GM20000 (cell line): ENCODE data around the gene RBCK1.

ENCODE experiments used
- DNase-seq: peaks from one replicate; pipeline ENCODE4 v3.0.0; 2012; ENCODE audit warnings: low spot score
- TF ChIP-seq, protein P1 (sequence below): IDR thresholded peaks from 2 replicates; pipeline ENCODE4 v1.5.1; 2012; ENCODE audit warnings: mild to moderate bottlenecking, control low read depth; ENCODE audit errors: extremely low read depth, missing control alignments

RBCK1 gene

DNA sequence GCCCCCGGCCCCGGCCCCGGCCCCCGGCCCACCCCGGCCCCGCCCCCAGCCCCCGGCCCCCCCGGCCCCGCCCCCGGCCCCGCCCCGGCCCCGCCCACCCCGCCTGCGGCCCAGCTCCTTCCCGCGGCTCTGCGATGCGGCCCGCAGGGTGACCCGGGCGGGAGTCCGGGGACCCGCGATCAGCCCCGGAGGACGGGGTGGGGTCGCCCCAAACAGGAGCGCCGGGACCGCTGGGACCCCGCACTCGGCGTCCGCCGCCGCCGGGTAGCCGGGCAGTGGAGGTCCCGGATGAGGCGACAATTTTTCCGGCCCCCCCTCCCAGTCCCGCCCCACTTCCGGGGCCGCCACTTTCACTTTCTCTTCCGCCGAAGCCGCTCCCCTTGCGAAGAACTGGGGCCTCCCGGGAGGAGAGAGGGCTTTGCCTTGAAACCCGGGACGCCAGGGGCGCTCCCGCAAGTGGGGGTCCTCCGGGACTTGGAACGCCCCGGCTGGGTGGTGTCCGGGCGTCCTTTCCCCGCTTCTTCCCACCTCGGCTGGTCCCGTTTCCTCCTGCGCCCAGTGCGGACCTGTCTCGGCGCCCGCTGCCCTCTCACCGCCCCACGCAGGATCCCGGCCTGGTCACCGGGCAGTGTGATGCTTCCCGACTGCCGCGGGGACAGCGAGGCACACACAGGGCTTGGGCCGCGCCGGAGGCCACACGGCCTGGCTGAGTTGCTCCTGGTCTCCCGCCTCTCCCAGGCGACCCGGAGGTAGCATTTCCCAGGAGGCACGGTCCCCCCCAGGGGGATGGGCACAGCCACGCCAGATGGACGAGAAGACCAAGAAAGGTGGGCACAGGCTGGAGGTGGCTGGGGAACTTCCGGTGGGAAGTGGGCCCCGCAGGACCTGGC lies at the start of gene RBCK1:
RBCK1 (plus strand) TSS at position 347 of the 890 bp plus-strand sequence; CDS start at position 806, 459 bp downstream.
- TF ChIP-seq, protein P1, sequence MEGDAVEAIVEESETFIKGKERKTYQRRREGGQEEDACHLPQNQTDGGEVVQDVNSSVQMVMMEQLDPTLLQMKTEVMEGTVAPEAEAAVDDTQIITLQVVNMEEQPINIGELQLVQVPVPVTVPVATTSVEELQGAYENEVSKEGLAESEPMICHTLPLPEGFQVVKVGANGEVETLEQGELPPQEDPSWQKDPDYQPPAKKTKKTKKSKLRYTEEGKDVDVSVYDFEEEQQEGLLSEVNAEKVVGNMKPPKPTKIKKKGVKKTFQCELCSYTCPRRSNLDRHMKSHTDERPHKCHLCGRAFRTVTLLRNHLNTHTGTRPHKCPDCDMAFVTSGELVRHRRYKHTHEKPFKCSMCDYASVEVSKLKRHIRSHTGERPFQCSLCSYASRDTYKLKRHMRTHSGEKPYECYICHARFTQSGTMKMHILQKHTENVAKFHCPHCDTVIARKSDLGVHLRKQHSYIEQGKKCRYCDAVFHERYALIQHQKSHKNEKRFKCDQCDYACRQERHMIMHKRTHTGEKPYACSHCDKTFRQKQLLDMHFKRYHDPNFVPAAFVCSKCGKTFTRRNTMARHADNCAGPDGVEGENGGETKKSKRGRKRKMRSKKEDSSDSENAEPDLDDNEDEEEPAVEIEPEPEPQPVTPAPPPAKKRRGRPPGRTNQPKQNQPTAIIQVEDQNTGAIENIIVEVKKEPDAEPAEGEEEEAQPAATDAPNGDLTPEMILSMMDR = no peak
- peak; percentile 100 for DNase-seq

DNA sequence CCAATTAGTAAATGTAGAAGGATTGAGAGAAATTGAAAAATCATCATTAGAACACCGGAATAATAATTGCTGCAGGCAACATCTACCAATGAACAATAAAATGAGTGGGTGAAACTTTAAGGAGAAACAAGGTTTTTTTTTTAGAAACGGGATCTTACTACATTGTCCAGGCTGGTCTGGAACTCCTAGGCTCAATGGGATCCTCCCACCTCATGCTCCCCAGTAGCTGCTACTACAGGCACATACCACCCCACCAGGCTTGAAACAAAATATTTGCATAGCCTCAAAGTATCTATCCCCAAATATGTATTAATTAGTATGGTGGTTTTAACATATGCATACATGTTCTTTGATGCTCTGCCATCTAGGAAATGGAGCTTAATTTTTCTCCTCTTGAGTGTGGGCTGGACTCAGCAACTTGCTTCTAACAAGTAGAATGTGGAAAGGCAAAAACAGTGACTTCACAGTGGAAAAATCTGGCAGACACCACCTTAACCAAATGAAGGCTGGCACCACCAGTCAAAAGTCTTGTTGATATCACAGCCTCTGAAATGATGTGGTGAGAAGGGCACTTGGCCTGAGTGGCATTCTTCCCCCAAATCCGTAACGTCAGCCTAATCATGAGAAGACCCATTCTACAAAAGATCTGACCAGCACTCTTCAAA lies 49.1 kb upstream of the RBCK1 start:
- DNase-seq = no peak
- TF ChIP-seq, protein P1 = no peak

DNA sequence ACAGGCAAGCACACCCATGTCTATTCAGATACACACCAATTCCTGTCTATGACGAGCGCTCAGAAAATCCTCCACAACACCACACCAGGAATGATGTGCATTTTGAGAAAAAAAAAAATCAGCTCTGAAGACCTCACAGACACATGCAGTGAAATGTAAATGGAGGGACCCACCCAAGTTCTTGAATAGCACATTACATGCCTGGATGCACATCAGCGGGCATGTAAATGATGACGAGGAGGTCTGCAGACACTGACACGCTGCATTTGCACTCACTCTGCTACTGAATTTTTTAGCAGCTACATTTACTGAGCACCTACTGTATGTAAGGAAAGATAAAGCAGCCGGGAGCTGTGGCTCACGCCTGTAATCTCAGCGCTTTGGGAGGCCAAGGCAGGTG lies 46.5 kb upstream of the RBCK1 start:
- DNase-seq = no peak
- TF ChIP-seq, protein P1 = no peak

DNA sequence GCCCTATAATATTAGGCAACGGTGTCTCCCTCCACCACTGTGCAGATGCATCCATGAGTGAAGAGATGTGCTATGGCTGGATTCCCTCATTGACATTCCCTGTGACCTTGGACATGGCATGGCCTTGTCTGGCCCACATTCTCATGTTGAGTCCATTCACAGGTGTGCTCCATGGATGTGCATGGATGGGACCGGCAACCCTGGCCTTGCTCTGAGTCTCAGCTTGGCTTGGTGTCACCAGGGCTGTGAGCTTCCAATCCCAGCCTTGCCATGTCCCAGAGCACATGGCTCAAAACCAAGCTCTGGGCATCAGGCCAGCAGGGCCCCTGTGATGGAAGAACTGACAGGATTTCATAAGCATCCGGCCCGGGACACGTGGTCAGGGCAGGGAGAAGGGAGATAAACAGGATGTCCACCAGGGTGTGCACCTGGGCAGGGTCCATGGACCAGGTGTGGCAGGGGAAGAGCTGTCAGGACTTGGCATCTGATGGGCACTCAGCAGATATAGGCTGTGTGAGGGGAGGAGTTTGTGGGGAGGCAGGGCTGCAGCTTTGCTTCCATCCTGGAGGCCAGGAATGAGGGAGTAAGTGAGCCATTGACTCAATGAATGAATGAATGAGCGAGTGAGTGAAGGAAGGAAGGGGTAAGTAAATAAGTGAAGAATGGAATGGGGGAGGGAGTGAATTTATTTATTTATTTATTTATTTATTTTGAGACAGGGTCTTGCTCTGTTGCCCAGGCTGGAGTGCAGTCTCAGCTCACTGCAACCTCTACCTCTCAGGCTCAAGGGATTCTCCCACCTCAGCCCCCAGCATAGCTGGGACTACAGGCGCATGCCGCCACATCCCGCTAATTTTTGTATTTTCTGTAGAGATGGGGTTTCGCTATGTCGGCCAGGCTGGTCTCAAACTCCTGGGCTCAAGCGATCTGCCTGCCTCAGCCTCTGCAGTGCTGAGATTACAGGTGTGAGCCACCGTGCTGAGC lies 45.5 kb upstream of the RBCK1 start:
- TF ChIP-seq, protein P1 = no peak
- peak; percentile 44 for DNase-seq

DNA sequence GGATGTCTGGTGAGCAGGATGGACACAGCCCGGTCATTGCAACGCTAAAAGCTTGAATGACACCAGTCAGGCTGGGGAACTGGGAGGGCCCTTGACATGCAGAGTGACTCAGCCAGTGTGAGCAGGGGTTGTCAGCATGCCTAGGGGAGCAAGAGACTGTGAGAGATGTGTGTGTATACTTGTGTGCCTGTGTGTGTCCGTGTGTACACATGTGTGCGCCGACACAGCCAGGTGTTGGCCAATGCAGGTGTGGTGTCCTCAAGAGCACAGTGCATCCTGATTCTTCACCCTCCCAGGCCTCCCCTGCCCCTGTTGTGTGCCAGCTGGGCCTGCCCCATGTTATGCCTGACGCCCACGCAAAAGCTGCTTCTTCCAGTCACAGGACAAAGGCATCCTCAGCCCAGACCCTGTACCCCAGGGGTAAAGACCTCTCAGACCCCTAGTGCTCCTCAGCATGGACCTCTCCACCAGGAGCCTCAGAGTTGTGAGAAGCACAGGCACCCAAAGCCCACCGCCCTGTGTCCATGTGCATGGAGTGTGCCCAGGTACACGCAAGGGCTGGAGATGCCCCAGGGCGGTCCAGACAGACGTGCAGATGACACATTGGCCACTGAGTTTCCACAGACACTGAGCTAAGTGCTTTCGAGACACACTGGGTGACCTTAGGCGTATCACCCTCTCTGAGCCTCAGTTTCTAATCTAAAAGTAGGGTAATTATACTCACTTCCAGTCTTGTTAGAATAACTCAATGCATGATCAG lies 44.6 kb upstream of the RBCK1 start:
- TF ChIP-seq, protein P1 = no peak
- DNase-seq = no peak

DNA sequence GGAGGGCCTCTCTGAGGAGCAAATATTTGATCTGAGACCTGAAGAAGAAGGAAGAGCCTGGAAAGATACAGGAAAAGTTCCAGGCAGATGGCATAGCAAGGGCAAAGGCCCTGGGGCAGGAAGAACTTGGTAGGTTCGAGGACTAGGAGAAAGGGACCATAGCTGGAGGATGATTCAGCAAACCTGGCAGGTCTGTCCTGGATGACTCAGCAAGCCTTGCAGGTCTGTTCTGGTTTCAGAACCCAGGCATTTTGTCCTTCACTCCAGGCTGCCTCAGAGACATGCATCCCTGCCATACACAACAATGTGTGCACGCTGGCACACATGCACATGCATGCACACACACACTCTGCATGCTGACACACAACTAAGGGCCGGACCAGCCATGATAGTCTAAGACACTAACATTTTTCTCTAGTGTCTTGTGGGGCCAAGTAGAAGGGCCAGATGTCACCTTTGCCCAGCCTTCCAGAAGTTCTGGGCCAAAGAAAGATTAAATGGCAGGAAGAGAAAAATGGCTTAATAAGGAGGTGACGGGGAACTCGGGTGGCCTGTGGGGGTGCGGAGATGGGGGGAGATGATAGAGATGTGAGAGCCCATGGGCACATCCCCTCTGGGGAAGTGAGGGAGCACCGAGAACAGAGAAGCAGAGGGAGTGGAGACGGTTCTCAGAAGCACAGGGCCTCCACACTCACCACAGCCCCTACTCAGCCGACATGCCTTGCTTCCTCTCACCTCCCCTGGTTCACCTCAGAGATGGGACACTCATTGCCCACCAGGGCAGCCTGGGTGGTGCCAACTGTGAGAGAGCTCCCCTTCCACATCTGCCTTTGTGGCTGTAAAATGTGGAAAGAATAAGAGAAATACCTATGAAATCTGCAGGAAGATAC lies 42.9 kb upstream of the RBCK1 start:
- DNase-seq = no peak
- TF ChIP-seq, protein P1 = no peak
